ENCODE data around the gene PARS2.

DNA sequence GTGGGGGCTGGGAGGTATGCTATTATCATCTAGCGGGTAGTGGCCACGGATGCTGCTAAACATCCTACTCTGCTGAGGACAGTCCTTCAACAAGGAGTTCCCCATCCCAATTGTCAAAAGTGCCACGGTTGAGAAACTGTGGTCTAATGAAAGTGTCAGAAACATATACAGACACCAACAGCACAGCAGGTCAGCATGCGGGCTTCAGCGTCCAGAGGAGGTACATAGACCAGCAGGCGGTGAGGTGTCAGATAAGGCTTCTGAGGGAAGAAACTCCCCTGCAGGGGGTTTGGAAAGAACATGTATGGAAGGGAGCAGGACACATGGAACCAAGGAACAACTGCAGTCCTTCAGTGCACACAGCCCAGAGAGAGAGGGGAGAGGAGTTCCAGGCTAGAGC is 53.5 kb downstream of the PARS2 start:
- TF ChIP-seq, protein P1, sequence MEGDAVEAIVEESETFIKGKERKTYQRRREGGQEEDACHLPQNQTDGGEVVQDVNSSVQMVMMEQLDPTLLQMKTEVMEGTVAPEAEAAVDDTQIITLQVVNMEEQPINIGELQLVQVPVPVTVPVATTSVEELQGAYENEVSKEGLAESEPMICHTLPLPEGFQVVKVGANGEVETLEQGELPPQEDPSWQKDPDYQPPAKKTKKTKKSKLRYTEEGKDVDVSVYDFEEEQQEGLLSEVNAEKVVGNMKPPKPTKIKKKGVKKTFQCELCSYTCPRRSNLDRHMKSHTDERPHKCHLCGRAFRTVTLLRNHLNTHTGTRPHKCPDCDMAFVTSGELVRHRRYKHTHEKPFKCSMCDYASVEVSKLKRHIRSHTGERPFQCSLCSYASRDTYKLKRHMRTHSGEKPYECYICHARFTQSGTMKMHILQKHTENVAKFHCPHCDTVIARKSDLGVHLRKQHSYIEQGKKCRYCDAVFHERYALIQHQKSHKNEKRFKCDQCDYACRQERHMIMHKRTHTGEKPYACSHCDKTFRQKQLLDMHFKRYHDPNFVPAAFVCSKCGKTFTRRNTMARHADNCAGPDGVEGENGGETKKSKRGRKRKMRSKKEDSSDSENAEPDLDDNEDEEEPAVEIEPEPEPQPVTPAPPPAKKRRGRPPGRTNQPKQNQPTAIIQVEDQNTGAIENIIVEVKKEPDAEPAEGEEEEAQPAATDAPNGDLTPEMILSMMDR (IDR thresholded peaks at IDR 0.05) = no peak
- TF ChIP-seq POLR2AphosphoS5 (IDR thresholded peaks at IDR 0.05) (no peak), EP300 (IDR thresholded peaks at IDR 0.05) (no peak)

All from upper lobe of left lung (tissue), 4 donors.